Fibroblast of peridontal ligament (primary cell): ENCODE results near the gene ASTL.

Source experiments
- DNase-seq: peaks from one replicate; pipeline ENCODE4 v3.0.0-alpha.2; 2010; ENCODE audit errors: extremely low read depth

ASTL gene

DNA sequence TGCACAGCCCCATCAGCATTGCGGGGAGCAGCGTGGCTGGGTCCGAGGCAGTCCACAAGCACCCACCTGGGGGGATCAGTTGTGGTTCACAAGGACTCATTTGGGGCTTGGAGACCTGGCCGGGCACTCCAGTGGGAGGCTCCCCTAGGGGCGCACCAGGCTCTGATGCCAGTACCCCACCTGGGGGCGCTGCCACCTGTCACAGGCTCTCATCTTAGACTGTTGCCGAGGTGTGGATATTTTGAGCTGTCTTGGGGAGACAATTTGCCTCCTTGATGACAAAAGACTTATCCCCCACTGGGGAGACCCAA is 25.0 kb downstream of the ASTL start:
- no peak for DNase-seq

GRCh38 chr2:96112501-96113366 is 25.6 kb downstream of the ASTL start:
- no peak for DNase-seq

DNA sequence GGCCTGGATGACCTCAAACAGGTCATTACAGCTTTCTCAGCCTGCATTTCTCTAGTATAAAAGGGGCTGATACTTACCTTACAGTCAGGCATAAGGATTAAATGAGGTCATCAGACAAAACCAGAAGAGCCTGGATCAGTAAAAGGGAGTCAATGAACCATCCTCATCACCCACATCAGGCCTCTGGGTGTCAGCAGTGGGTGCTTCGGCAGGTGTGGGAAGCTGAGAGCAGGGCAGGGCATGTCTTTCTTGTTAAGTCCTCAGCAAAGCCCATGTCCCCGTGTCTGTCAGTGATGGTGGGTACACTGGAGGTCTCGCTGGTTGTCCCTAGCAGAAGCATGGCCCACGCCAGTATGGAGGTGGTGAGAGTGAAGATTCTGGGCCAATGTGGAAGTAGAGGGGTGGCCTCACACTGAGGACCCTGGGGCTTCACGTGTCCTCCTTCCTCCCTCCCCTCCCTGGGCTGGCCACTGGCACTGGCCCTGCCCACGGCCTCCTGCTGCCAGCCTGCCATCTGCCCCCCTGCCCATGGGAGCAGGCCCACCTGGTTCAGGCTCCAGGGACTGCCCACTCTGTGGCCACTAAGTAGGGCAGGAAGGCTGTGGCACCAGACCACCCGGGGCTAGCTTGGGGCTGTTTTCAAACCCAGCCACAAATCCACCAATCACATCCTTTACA is 26.3 kb downstream of the ASTL start:
- no peak for DNase-seq

GRCh38 chr2:96111257-96111640 is 27.1 kb downstream of the ASTL start:
- no peak for DNase-seq

DNA sequence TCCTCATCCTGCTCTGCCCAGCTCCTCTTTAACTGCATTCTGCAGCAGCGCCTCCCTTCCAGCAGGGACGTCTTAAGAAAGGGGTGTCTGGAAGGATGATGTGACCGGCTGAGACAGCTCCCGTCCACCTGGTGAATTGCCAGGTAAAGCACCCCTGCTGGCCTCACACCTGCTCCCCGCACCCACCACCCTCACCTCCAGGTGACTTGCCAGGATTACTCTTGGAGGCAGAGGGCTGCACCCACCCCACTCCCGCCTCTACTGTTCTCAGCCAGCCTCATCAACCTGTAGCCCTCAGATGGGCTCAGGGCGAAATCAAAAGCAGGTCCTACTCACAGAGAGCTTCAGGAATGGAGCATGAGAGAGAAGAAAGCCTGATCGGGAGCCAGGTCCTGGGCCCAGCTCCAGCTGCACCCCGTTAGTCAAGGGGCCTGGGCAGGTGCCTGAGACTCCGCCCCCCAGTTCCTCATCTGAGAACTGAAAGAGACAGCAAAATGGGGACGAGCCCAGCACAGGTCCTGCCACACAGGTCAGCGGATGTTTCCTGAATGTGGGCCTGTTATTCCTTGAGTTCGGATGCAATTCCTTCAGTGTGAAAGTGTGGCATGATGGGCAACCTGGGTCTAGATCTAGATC is 27.6 kb downstream of the ASTL start:
- no peak for DNase-seq

DNA sequence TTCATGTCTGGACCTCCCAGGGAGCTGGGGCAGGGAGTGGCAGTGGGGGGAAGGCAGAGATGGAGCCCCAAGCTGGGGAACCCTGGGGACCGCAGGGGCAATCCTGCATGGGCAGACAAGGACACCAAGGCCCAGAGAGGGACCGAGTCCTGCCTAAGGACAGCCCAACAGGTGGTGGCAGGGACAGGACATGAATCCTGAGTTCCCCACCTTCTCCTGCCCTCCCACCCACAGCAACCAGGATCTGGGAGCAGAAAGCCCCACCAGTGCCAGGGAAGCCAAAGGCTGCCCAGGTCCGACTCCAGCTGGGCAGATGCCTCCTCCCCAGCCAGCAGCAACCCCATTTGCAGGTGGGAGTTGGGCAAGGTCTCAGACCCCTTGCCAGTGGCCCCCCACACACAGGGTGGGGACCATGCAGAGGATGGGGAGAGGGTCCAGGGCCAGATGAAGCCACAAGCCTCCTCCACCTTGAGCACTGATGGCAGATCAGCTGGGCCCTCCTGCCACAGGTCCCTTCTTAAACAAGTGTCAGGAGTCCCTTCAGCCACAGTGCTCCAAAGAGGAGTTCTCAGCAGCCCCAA is 28.3 kb downstream of the ASTL start:
- no peak for DNase-seq

GRCh38 chr2:96109361-96109680 is 29.0 kb downstream of the ASTL start:
- no peak for DNase-seq

- no peak for DNase-seq
These were observed 29.6 kb downstream of the ASTL start for GRCh38 chr2:96108541-96109360.

GRCh38 chr2:96108151-96108540 is 30.2 kb downstream of the ASTL start:
- no peak for DNase-seq

GRCh38 chr2:96107708-96108065 is 30.6 kb downstream of the ASTL start:
- no peak for DNase-seq

DNA sequence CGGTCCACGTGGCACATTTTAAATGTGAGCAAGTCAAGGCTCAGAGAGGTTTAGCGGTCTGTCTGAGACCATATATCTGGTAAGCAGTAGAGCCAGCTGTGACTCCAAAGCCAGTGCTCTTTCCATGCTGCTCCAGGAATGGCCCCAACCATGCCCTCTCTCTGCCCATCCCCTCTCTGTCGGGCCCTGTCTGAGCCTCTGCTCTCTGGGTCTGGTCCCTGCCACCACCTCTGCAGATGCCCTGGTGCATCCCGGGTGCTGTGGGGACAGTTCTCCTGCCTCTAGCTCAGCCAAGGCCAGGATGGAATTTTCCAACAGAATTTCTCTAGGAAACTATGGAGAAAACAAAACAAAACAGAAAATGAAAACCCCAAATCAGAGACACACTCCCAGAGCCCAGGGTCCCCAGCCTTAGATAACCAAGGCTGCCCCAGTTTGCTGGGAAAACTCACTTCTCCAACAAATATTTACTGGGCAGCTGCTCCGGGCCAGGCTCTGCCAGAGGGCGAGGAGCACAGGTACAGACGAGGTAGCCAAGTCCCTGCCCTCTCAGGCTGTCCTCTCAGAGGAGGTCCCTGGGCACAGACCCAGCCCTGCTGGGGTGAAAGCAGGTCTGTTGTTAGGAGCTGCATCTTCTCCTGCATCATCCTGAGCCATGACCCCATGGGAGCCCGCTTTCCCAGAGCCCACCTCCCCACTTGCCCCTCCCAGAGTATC is 31.2 kb downstream of the ASTL start:
- DNase-seq = no peak

GRCh38 chr2:96105994-96106715 is 32.1 kb downstream of the ASTL start:
- no peak for DNase-seq

DNA sequence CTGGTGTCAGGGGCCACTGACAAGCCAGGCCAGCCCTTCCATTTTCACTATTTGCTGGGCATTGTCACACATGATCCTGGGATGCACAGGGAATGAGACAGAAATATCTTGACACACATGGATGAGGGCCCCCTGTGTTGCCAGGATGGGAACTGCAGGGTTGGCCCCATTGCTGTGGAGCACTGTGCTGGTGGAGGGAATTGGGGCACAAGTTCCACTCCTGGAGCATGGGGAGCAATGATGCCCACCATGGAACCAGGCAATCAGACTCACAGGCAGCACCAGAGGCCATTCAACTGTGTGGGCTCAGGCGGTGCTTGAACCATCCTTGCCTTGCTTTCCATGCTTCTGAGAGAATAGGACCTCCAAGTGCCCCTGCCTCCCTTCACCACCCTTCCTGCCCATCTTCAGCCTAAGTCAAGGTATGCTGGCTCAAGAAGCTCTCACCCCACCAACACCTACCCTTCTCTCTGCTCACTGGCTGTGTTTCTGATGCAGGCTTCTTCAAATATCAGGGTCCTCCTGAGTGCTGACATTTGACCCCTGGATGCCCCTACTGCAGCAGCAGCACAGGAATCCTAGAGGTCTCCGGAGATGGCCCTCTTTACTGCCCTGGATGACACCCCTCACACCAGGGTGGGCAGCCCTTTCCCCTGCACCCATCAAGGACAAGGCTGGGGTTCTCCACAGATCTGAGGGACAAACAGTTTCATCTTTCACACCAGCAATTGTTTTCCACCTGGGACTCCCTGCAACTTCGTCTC is 33.0 kb downstream of the ASTL start:
- DNase-seq = no peak

DNA sequence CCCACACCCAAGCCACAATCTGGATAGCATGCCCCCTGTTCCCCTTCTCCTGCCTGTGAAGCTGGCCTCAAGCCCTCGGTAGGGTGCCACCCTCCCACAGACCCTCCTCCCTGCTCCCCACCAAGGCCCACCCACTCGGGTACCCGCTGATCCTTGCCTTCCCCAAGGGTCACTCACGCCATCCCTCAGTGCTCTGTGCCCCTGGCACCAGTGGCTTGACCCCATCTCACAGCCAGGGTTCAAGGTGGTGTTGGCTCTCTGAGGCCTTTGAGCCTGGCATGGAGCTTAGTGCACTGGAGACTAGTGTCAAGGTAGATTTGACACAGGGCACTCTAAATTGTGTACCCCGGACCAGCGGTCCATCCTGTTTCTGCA is 33.8 kb downstream of the ASTL start:
- DNase-seq = no peak

- DNase-seq = no peak
These were observed 34.4 kb downstream of the ASTL start for GRCh38 chr2:96103761-96104486.

DNA sequence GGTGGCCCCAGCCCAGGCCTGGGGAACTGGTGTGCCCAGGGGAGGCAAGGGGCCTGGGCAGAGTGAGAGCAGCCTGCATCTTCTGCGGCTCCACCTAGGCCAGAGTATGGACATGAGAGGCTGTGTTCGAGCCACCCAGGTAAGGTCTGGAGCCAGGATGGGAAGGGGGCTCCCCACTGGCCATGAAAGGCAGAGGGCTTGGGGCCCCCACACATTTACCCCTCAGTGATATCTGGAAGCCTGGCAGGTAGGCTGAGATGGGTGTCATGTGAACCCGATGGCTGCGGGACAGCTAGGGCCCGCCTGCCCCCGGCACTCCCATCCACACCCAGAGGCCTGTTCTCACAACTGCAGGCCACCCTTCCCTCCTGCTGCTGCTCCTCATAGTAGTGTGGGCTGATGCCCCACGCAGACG is 35.1 kb downstream of the ASTL start:
- DNase-seq = no peak

DNA sequence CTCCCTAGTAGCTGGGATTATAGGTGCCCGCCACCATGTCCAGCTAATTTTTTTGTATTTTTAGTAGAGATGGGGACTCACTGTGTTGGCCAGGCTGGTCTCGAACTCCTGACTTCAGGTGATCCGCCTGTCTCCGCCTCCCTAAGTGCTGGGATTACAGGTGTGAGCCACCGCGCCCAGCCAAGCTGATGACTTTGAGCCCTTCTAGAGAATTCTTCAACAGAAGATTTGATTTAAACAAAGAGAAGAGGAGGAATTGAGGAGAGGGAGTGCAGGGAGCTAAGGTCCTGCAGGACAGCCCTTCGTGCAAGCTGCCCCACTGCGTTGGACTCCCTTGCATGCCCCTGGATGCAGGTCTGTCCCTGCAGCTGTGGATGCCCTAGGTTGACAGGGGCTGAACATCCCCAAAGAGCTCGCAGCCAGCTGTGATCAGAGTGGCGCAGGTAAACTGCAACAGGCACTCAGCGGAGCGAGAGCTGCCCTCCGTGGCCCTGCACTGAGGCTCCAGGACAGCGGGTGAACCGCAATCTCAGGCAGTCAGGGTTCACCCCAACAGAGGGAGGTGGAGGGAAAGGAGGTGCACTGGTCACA is 35.6 kb downstream of the ASTL start:
- no peak for DNase-seq

GRCh38 chr2:96100893-96101304 is 37.4 kb downstream of the ASTL start:
- no peak for DNase-seq
